HPDE6-E6E7 (cell line): ENCODE results near the gene HAPLN2.

Experiments used
- DNase-seq: peaks from one replicate; pipeline ENCODE4 v3.0.0; 2011; ENCODE audit warnings: missing footprints; ENCODE audit errors: extremely low spot score

Gene HAPLN2

GRCh38 chr1:156644640-156645039 is 25.4 kb downstream of the HAPLN2 start:
- no peak for DNase-seq

GRCh38 chr1:156645056-156645455 is 25.8 kb downstream of the HAPLN2 start:
- no peak for DNase-seq

GRCh38 chr1:156645666-156646065 is 26.5 kb downstream of the HAPLN2 start:
- no peak for DNase-seq

- DNase-seq = no peak
Observed at GRCh38 chr1:156646738-156647211, 27.6 kb downstream of the HAPLN2 start.

- DNase-seq = no peak
Observed at GRCh38 chr1:156647351-156647750, 28.1 kb downstream of the HAPLN2 start.

- DNase-seq = no peak
Observed at GRCh38 chr1:156648496-156648895, 29.3 kb downstream of the HAPLN2 start.

- no peak for DNase-seq
Observed at GRCh38 chr1:156648951-156649350, 29.7 kb downstream of the HAPLN2 start.

- DNase-seq = no peak
Observed at GRCh38 chr1:156652131-156652991, 33.1 kb downstream of the HAPLN2 start.

- no peak for DNase-seq
Observed at GRCh38 chr1:156652992-156653355, 33.8 kb downstream of the HAPLN2 start.

GRCh38 chr1:156654700-156655099 is 35.5 kb downstream of the HAPLN2 start:
- no peak for DNase-seq

- DNase-seq = no peak
Observed at GRCh38 chr1:156655151-156655903, 36.1 kb downstream of the HAPLN2 start.

- no peak for DNase-seq
Observed at GRCh38 chr1:156655904-156656516, 36.8 kb downstream of the HAPLN2 start.

GRCh38 chr1:156656806-156657740 is 37.9 kb downstream of the HAPLN2 start:
- DNase-seq = peak; percentile 68

- no peak for DNase-seq
Observed at GRCh38 chr1:156657741-156658319, 38.6 kb downstream of the HAPLN2 start.

GRCh38 chr1:156658496-156658895 is 39.3 kb downstream of the HAPLN2 start:
- no peak for DNase-seq

GRCh38 chr1:156658945-156659574 is 39.8 kb downstream of the HAPLN2 start:
- DNase-seq = no peak

- no peak for DNase-seq
Observed at GRCh38 chr1:156659661-156659987, 40.4 kb downstream of the HAPLN2 start.

- peak; percentile 97 for DNase-seq
Observed at GRCh38 chr1:156659988-156660751, 41.0 kb downstream of the HAPLN2 start.

- DNase-seq = no peak
Observed at GRCh38 chr1:156660752-156661112, 41.5 kb downstream of the HAPLN2 start.
